HCT116 (cell line): Measurements from ENCODE around the gene TASL.

Experiments used
- ATF3 ChIP-seq: IDR thresholded peaks from 2 replicates; pipeline ENCODE4 v1.6.1; 2012
- CTCF ChIP-seq, 3 experiments: fragments of 200-600 bp in 1 of 3; sonication (generic) in 1 of 3; IDR thresholded peaks in 2 of 3; conservative IDR thresholded peaks in 1 of 3; 2 replicates each; pipeline ENCODE4 v1.5.1; 2012 to 2017; ENCODE audit warnings: low read depth in 2 of 3, low read length in 2 of 3, antibody characterized with exemption in 1 of 3, borderline replicate concordance in 1 of 3, control low read depth in 1 of 3, mild to moderate bottlenecking in 1 of 3, mixed read lengths in 1 of 3, mixed run types in 1 of 3, moderate library complexity in 1 of 3; ENCODE audit not compliant: insufficient read depth in 1 of 3
- FOSL1 ChIP-seq: IDR thresholded peaks from 2 replicates; pipeline ENCODE4 v1.6.1; 2012; ENCODE audit warnings: low read depth
- JUND ChIP-seq: IDR thresholded peaks from 2 replicates; pipeline ENCODE4 v1.6.1; 2012
- POLR2A ChIP-seq: IDR thresholded peaks from 2 replicates; pipeline ENCODE4 v1.7.0; 2011; ENCODE audit warnings: borderline replicate concordance; ENCODE audit not compliant: insufficient read depth, insufficient read length; ENCODE audit errors: extremely low read depth
- REST ChIP-seq: IDR thresholded peaks from 2 replicates; pipeline ENCODE4 v1.6.1; 2012; ENCODE audit warnings: low read depth

GRCh38 chrX:30593440-30594200, 16.1 kb upstream of the TASL start:
- TF ChIP-seq FOSL1 (no peak), CTCF (IDR thresholded peaks at IDR 0.05 in 2 of 3, conservative IDR thresholded peaks at IDR 0.05 in 1 of 3; ENCODE audit: borderline replicate concordance in 1 of 3, insufficient read depth in 1 of 3, low read depth in 2 of 3, low read length in 2 of 3) (peak; percentile 10 to 21 (median 21); a peak in 1 of 6 replicates), JUND (no peak), ATF3 (no peak), REST (no peak), POLR2A (no peak)
